Cardiac atrium fibroblast (primary cell): ENCODE measurements around the gene SNN. TPM values are rescaled to one million over a fixed set of nuclear protein-coding genes. Genes with fewer than 3 reads are reported as not detected.

Experiments
- total RNA-seq: library from RNA; depleted of rRNA; stranded (reverse); fragments of >200 nt; gene quantifications from 2 replicates; pipeline ENCODE4 v1.2.3, GENCODE V29; 2015

SNN gene
- total RNA-seq: 4.9 and 11.3 TPM in 2 replicates

DNA sequence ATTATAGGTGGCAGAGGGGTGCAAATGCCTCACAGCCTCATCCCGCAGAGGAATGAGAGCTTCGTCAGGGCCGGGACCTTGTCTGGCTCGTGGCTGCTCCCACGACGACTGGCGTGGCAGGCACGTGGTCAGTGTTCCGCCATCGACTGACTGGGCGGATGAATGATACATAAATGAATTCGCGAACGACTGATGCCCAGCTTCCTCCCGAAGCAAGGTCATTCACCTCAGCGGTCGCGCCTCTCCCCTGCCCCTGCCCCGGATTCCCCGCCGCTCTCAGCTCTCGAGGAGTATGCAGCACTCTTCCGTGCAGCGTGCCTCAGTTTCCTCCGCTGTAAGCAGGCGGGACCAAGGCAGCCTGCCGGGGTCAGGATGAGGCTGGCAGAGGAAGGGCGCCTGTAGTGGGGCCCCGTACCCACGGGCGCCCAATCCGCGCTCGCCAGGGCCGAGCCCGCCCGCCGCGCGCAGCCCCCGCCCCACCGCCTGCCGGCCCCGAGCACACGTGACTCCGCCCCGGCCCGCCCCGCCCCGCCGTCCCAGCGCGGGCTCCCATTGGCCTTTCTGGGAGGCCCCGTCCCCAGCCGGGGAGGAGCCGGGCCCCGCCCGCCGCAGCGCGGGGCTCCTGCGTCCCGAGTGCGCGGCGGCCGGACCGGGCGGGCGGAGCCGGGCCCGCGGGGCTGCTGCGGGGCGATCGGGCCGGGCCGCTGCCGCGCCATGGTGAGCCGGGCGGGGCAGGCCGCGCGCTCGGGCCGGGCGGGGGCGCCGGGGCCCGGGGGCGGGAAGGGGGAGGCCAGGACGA lies at the start of gene SNN:
Gene SNN, plus strand, starts transcription at position 632 of the 799 bp plus-strand sequence. CDS start 7,605 bp downstream, outside the sequence.

Other genes with a start within 250 kb of the SNN start
- 46.5 and 49.6 TPM in 2 replicates for gene LITAF, start 81.5 kb upstream of the SNN start, total RNA-seq
- gene TXNDC11, start 74.4 kb downstream of the SNN start, total RNA-seq: 29.2 and 55.2 TPM in 2 replicates
- 35.8 and 41.9 TPM in 2 replicates for gene ZC3H7A, start 128.8 kb downstream of the SNN start, total RNA-seq
- gene RSL1D1, start 183.1 kb downstream of the SNN start, total RNA-seq: 101 and 107 TPM in 2 replicates
- gene GSPT1, start 247.5 kb downstream of the SNN start, total RNA-seq: 65.3 and 75.6 TPM in 2 replicates